ENCODE data around the gene XPNPEP3. TPM values are rescaled to one million over a fixed set of nuclear protein-coding genes. Genes with fewer than 3 reads are reported as not detected.

Gene XPNPEP3
- total and polyA plus RNA-seq, 8 donors, result 4.0 to 13.6 (median 9.1) TPM

- H3K4me3 ChIP-seq, result peak within 1 kb of the TSS; percentile 60 to 89 (median 82)
- WGBS, 2 donors, result 1% methylated on average over 74 to 84 of the region's 86 CpGs
- intact Hi-C loops (cut with DNase I), result loop anchor here in 2 of 3 donors (5.0 to 10.0 kb wide), 2 partner anchors 141 to 144 kb away; partner anchors contain the start of gene EP300 (in 2 of the 2)
- ATAC-seq (peak; percentile 93 to 97 (median 93)), DNase-seq (peak; percentile 97 to 99 (median 98)), FAIRE-seq (peak; percentile 9)
- H3K9me3 ChIP-seq, result no peaks in the 10 kb centered on the region
- peaks cover 0 to 4% (median 0%) of the 10 kb centered on the region in 3 donors for H3K36me3 ChIP-seq
- H3K27me3 ChIP-seq, result no peaks in the 10 kb centered on the region
- TF ChIP-seq CTCF (IDR thresholded peaks at IDR 0.05), result no peak
- H3K4me1 ChIP-seq, result peaks cover 3 to 14% (median 11%) of the 10 kb centered on the region in 3 donors
- peak within 1 kb of the TSS; percentile 62 to 94 (median 90) for H3K27ac ChIP-seq
Measured at GRCh38 chr22:40950962-40951794, 94.2 kb downstream of the XPNPEP3 start, which contains the start of gene RBX1. Gene RBX1 (plus strand): TSS chr22:40951378. CDS start chr22:40951399, 21 bp downstream.

GRCh38 chr22:40951795-40952605 is 95.1 kb downstream of the XPNPEP3 start:
- peak in 1 of 4 donors; percentile 0 for ATAC-seq
- no peak for TF ChIP-seq CTCF (IDR thresholded peaks at IDR 0.05)
- H3K36me3 ChIP-seq, result peaks cover 0 to 4% (median 0%) of the 10 kb centered on the region in 3 donors

DNA sequence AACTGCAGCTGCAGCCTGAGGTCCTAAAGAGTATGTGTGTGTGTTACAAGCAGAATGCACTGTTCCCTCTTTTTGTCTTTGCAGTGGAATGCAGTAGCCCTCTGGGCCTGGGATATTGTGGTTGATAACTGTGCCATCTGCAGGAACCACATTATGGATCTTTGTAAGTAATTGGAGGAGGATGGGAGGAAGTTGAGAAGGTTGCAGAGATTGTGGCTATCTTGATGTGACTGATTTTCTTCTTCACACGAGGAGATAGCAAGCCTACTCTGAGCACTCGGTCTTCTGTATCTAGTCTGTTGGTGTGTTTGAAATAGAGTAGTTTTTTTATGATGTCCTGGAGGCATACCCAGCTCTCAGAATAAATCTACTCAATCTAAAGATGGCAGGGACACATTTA is 96.5 kb downstream of the XPNPEP3 start:
- ATAC-seq, result no peak
- intact Hi-C loops (cut with DNase I), result loop anchor here in 2 of 3 donors (5.0 to 10.0 kb wide), 2 partner anchors 139 to 141 kb away; partner anchors contain the start of gene EP300 (in 2 of the 2)
- no peaks in the 10 kb centered on the region for H3K27me3 ChIP-seq
- H3K36me3 ChIP-seq, result peaks cover 0 to 4% (median 0%) of the 10 kb centered on the region in 3 donors
- no peak overlapping the region for H3K27ac ChIP-seq
- FAIRE-seq, result no peak
- no peak for TF ChIP-seq CTCF (IDR thresholded peaks at IDR 0.05)
- DNase-seq, result no peak
- WGBS, 2 donors, result 60 to 62% methylated on average over 2 of the region's 2 CpGs
- H3K9me3 ChIP-seq, result no peaks in the 10 kb centered on the region
- H3K4me1 ChIP-seq, result peaks cover 3 to 14% (median 11%) of the 10 kb centered on the region in 3 donors
- H3K4me3 ChIP-seq, result no peak overlapping the region

More at GRCh38 chr22:40951795-40952605, 95.1 kb downstream of the XPNPEP3 start:
- H3K9me3 ChIP-seq, result no peaks in the 10 kb centered on the region
- intact Hi-C loops (cut with DNase I), result loop anchor here in 2 of 3 donors (5.0 to 10.0 kb wide), 2 partner anchors 140 to 143 kb away; partner anchors contain the start of gene EP300 (in 2 of the 2)
- WGBS, 2 donors, result 5% methylated on average over 21 of the region's 21 CpGs
- H3K27me3 ChIP-seq, result no peaks in the 10 kb centered on the region
- peak overlapping the region; percentile 60 to 89 (median 82) for H3K4me3 ChIP-seq
- peak overlapping the region; percentile 51 to 94 (median 78) for H3K27ac ChIP-seq
- FAIRE-seq (no peak), DNase-seq (no peak)
- H3K4me1 ChIP-seq, result peaks cover 3 to 14% (median 11%) of the 10 kb centered on the region in 3 donors

DNA sequence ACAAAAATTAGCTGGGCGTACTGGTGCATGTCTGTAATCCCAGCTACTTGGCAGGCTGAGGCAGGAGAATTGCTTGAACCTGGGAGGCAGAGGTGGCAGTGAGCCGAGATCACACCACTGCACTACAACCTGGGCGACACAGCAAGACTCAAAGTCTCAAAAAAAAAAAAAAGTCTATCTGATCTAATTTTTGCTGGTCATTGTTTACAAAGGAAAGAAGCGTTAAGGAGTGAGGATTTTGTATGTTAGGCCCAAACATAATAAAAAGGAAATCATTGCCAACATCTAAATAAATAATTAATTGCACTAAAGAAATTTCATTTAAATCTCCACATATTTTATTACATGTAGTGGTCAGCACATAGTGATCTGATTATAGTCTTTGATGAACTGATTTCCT is 97.2 kb downstream of the XPNPEP3 start:
- no peak for TF ChIP-seq CTCF (IDR thresholded peaks at IDR 0.05)
- intact Hi-C loops (cut with DNase I), result loop anchor here in 2 of 3 donors (5.0 to 10.0 kb wide), 2 partner anchors 138 to 141 kb away; partner anchors contain the start of gene EP300 (in 2 of the 2)
- FAIRE-seq (no peak), DNase-seq (no peak), ATAC-seq (no peak)
- H3K4me3 ChIP-seq, result no peak overlapping the region
- no peak overlapping the region for H3K27ac ChIP-seq
- H3K36me3 ChIP-seq, result peaks cover 0 to 4% (median 0%) of the 10 kb centered on the region in 3 donors
- H3K27me3 ChIP-seq, result no peaks in the 10 kb centered on the region
- peaks cover 3 to 14% (median 11%) of the 10 kb centered on the region in 3 donors for H3K4me1 ChIP-seq
- WGBS, 2 donors, result 69 to 82% methylated on average over 4 of the region's 4 CpGs
- no peaks in the 10 kb centered on the region for H3K9me3 ChIP-seq

All from pancreas (tissue), 10 donors.